ENCODE measurements around the gene STKLD1.
A peak's percentile ranks its signal among the peaks of the same experiment; 100 is the strongest.

The STKLD1 gene

GRCh38 chr9:133349965-133350616 is 26.1 kb upstream of the STKLD1 start:
- peaks cover 14 to 80% of the 10 kb centered on the region in 2 experiments for H3K36me3 ChIP-seq (ENCODE audit: control insufficient read depth in 2 of 2, insufficient read depth in 1 of 2, low read length in 2 of 2)
- CTCF ChIA-PET: interaction anchor here (0.6 to 2.2 kb wide), 5 partner anchors 8 to 327 kb away, joined by 3 to 13 read pairs (median 10); no protein-coding TSS in a partner anchor
- no peaks in the 10 kb centered on the region for H3K9me3 ChIP-seq (ENCODE audit: control insufficient read depth, insufficient read depth, low read depth, low read length)
- TF ChIP-seq IKZF3 (tag by site-specific recombination; IDR thresholded peaks at IDR 0.05) (no peak), ZNF600 (tag by site-specific recombination; IDR thresholded peaks at IDR 0.05) (peak; percentile 33; the same call in 1 of the 2 replicates), ZNF830 (tag by site-specific recombination; IDR thresholded peaks at IDR 0.05; ENCODE audit: low read depth) (no peak), SCRT2 (tag by site-specific recombination; IDR thresholded peaks at IDR 0.05) (0 out of 2 replicates have a peak, but pooled peaks have one; percentile 9)
- POLR2A ChIA-PET: interaction anchor here (1.8 to 6.0 kb wide), 3 partner anchors 7 to 15 kb away, joined by 10 to 89 read pairs (median 12); partner anchors contain the start of genes SURF1, SURF2 and SURF6
- no peaks in the 10 kb centered on the region for H3K4me1 ChIP-seq (ENCODE audit: control insufficient read depth, insufficient read depth, low read length)
- no peak overlapping the region for H3K4me3 ChIP-seq (ENCODE audit: low read depth, low read length)
- peak overlapping the region; percentile 100 for H3K27ac ChIP-seq (ENCODE audit: extremely low read depth, low read depth, low read length)

- no peaks in the 10 kb centered on the region for H3K9me3 ChIP-seq (ENCODE audit: control insufficient read depth, insufficient read depth, low read depth, low read length)
- H3K4me3 ChIP-seq (ENCODE audit: low read depth, low read length): no peak overlapping the region
- H3K36me3 ChIP-seq (ENCODE audit: control insufficient read depth in 2 of 2, insufficient read depth in 1 of 2, low read length in 2 of 2): peaks cover 14 to 66% of the 10 kb centered on the region in 2 experiments
- peak; percentile 9; the same call in 1 of the 2 replicates for TF ChIP-seq ZNF639 (tag by site-specific recombination; IDR thresholded peaks at IDR 0.05)
- TF ChIP-seq ZNF610 (tag by site-specific recombination; IDR thresholded peaks at IDR 0.05; ENCODE audit: borderline replicate concordance): no peak
- TF ChIP-seq INSM2 (tag by site-specific recombination; IDR thresholded peaks at IDR 0.05): no peak
- no peak for TF ChIP-seq ZNF274 (IDR thresholded peaks at IDR 0.05; ENCODE audit: low read length)
- no peak for TF ChIP-seq ZNF274 (tag by site-specific recombination; IDR thresholded peaks at IDR 0.05; ENCODE audit: borderline replicate concordance)
- 0 out of 2 replicates have a peak, but pooled peaks have one; percentile 17 for TF ChIP-seq ZNF184 (tag by site-specific recombination; IDR thresholded peaks at IDR 0.05)
- TF ChIP-seq ZNF777 (tag by site-specific recombination; IDR thresholded peaks at IDR 0.05; ENCODE audit: borderline replicate concordance): no peak
- TF ChIP-seq ZNF548 (tag by site-specific recombination; IDR thresholded peaks at IDR 0.05): no peak
- no peak for TF ChIP-seq ZNF560 (tag by site-specific recombination; IDR thresholded peaks at IDR 0.05; ENCODE audit: borderline replicate concordance)
- TF ChIP-seq ZEB2 (tag by site-specific recombination; IDR thresholded peaks at IDR 0.05): 0 out of 2 replicates have a peak, but pooled peaks have one; percentile 57
- TF ChIP-seq ZNF426 (tag by site-specific recombination; IDR thresholded peaks at IDR 0.05): no peak
- peak; percentile 60 for TF ChIP-seq KLF8 (tag by site-specific recombination; IDR thresholded peaks at IDR 0.05)
- peak; percentile 25; the same call in 1 of the 2 replicates for TF ChIP-seq ZNF629 (tag by site-specific recombination; IDR thresholded peaks at IDR 0.05)
- TF ChIP-seq OSR2 (tag by site-specific recombination; IDR thresholded peaks at IDR 0.05): peak; percentile 21; the same call in 1 of the 2 replicates
- peak; percentile 81 for TF ChIP-seq KLF1 (tag by site-specific recombination; IDR thresholded peaks at IDR 0.05)
- no peak for TF ChIP-seq ZNF416 (tag by site-specific recombination; IDR thresholded peaks at IDR 0.05)
- H3K27ac ChIP-seq (ENCODE audit: extremely low read depth, low read depth, low read length): no peak overlapping the region
- no peaks in the 10 kb centered on the region for H3K4me1 ChIP-seq (ENCODE audit: control insufficient read depth, insufficient read depth, low read length)
- ChIA-PET CTCF (interaction anchor here (0.6 to 2.2 kb wide), 10 partner anchors 9 to 329 kb away, joined by 3 to 13 read pairs (median 4); no protein-coding TSS in a partner anchor), POLR2A (interaction anchor here (0.6 to 6.0 kb wide), 10 partner anchors 7 to 187 kb away, joined by 3 to 89 read pairs (median 6); partner anchors contain the start of genes SURF1, SURF2 and SURF6)
Observed at GRCh38 chr9:133351526-133351907, 24.6 kb upstream of the STKLD1 start.
